ENCODE results near the gene ARFGEF2. TPM values are rescaled to one million over a fixed set of nuclear protein-coding genes. Genes with fewer than 3 reads are reported as not detected.

ARFGEF2 gene
- total RNA-seq, 2 donors from 2014 or later, result 23.6 to 24.7 TPM

DNA sequence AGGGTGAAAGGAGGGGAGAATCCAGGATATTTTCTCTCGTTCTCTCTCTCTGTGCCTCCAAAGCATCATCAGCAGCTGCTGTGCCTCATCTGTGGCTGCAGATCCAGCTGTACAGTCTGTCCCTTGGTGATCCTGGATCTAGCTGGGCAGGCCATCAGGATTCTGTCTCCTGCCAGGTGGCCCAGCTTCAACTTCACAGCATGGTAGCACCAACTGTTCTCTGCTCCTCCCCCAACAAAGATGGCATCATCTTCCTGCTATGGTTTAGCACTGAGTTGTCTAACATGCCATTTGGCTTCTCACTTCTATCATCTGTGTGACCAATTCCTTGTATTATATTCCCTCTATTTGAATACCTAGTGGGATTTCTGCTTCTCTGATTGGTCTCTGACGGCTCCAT lies 28.6 kb upstream of the ARFGEF2 start:
- ATAC-seq, result no peak
- Mint-ChIP-seq H3K9me3 (peaks cover 0 to 3% of the 10 kb centered on the region in 2 donors), H3K27ac (no peak overlapping the region), H3K36me3 (no peaks in the 10 kb centered on the region)
- DNase-seq (ENCODE audit: low spot score in 2 of 2), result no peak

DNA sequence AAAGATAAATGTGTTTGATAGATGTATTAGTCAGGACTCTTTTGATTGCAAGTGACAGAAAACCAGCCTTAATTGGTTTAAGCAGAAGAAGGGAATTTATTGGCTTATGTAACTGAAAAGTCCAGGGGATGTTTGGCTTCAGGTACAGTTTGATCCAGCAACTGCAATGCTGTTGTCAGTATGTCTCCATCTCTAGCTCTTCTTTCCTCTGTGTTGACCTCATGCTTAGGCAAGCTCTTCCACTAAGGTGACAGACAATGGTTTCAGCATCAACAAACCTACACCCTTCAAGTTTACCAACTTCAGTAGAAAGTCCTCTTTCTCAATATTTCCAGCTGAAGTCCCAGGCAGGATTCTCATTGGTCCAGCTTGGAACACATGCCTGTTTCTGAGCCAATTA lies 28.1 kb upstream of the ARFGEF2 start:
- H3K27ac Mint-ChIP-seq, result no peak overlapping the region
- ATAC-seq (no peak), DNase-seq (ENCODE audit: low spot score in 2 of 2) (no peak)
- H3K36me3 Mint-ChIP-seq, result no peaks in the 10 kb centered on the region
- H3K9me3 Mint-ChIP-seq, result peaks cover 0 to 3% of the 10 kb centered on the region in 2 donors

DNA sequence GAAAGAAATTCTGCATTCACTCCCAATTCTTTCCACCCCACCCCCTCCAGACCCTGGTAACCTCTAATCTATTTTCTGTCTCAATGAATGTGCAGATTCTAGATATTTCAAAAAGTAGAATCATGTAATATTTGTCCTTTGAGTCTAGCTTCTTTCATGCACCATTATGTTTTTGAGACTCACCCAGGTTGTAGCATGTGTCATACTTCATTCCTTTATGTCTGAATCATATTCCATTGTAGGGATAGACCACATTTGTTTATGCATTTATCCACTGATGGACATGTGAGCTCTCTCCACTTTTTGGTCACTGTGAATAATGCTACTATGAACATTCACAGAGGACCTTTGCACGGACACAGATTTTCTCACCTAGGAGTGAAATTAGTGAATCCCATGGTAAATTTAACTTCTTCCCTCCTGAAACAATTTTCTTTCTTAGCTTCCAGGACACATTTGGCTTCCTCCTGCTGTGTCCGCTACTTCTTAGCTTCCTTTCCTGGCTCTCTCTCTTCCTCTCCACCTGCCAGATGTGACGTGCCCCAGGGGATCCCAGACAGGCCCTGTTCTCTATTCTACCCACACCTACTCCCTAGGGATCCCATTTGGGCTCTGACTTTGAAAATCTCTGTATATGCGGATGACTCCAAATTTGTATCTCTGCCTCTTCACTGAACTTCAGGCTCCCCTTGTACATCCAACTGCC lies 24.1 kb upstream of the ARFGEF2 start:
- H3K27ac Mint-ChIP-seq, result peak overlapping the region in 1 of 2 donors; percentile 35
- ATAC-seq (no peak), DNase-seq (ENCODE audit: low spot score in 2 of 2) (no peak)
- H3K36me3 Mint-ChIP-seq, result no peaks in the 10 kb centered on the region
- peaks cover 0 to 3% of the 10 kb centered on the region in 2 donors for H3K9me3 Mint-ChIP-seq

- H3K36me3 Mint-ChIP-seq, result no peaks in the 10 kb centered on the region
- peak overlapping the region in 1 of 2 donors; percentile 35 for H3K27ac Mint-ChIP-seq
- peaks cover 0 to 3% of the 10 kb centered on the region in 2 donors for H3K9me3 Mint-ChIP-seq
- ATAC-seq (no peak), DNase-seq (ENCODE audit: low spot score in 2 of 2) (no peak)
Measured at GRCh38 chr20:48898210-48898609, 23.3 kb upstream of the ARFGEF2 start.

GRCh38 chr20:48898896-48899530 lies 22.5 kb upstream of the ARFGEF2 start:
- no peak overlapping the region for H3K27ac Mint-ChIP-seq
- ATAC-seq (no peak), DNase-seq (ENCODE audit: low spot score in 2 of 2) (no peak)
- H3K9me3 Mint-ChIP-seq, result no peaks in the 10 kb centered on the region
- no peaks in the 10 kb centered on the region for H3K36me3 Mint-ChIP-seq

DNA sequence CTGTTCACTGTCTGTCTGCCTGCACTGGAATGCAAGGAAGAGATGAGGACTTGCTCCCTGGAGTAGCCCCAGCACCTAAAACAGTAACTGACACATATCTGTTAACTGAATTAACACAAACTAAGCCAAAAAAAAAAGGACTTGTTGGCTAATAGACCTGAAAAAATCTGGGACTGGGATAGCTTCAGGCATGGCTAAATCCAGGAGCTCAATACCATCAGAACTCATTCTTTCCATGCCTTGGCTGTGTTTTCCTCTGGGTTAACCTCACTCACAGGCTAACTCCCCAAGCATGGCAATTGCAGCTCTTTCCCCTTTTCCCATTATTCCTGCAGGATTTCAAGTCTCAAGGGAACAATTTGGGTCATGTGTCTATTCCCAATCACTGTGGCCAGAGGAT lies 21.6 kb upstream of the ARFGEF2 start:
- no peak overlapping the region for H3K27ac Mint-ChIP-seq
- DNase-seq (ENCODE audit: low spot score in 2 of 2), result no peak
- H3K36me3 Mint-ChIP-seq, result no peaks in the 10 kb centered on the region
- no peak for ATAC-seq
- H3K9me3 Mint-ChIP-seq, result no peaks in the 10 kb centered on the region

DNA sequence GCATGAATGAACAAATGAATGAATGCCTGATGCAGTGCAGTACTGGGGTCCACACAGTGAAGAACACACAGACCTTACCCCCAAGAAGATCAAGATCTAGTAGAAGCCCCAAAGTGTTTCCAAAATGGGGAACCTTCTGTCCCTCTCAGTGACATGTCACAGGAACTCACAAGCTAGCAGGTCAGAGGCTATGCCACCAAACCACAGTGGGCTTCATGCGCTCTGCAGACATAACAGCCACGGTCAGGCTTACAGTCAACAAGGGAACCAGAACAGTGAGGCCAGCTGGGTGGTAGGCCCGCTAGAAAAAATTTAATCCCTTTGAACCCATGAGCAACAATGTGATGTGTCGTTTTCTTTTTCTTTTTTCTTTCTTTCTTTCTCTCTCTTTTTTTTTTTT lies 20.2 kb upstream of the ARFGEF2 start:
- DNase-seq (ENCODE audit: low spot score in 2 of 2), result no peak

DNA sequence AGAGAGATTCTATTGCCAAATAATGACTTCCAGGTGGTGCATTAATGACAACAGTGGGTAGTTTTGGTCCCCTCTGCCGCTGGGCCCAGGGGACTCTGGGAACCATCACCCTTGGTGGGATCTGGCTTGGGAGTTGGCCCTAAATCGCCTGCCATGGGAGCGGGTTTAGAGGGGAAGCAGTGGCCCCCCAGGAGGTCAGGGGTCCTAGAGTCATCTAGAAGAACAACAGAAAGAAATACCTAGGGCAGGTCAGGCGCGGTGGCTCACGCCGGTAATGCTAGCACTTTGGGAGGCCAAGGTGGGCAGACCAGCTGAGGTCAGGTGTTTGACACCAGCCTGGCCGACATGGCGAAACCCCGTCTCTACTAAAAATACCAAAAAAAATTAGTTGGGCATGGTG lies 17.8 kb upstream of the ARFGEF2 start:
- no peak overlapping the region for H3K27ac Mint-ChIP-seq
- ATAC-seq (no peak), DNase-seq (ENCODE audit: low spot score in 2 of 2) (no peak)
- H3K9me3 Mint-ChIP-seq, result peaks cover 0 to under 1% of the 10 kb centered on the region in 2 donors
- peaks cover 0 to 2% of the 10 kb centered on the region in 2 donors for H3K36me3 Mint-ChIP-seq

More for the DNA sequence above, 20.2 kb upstream of the ARFGEF2 start:
- ATAC-seq, result no peak
- H3K27ac Mint-ChIP-seq, result no peak overlapping the region
- no peaks in the 10 kb centered on the region for H3K36me3 Mint-ChIP-seq
- H3K9me3 Mint-ChIP-seq, result no peaks in the 10 kb centered on the region

- peaks cover 0 to 12% of the 10 kb centered on the region in 2 donors for H3K36me3 Mint-ChIP-seq
- H3K27ac Mint-ChIP-seq, result peak overlapping the region in 1 of 2 donors; percentile 95
- H3K9me3 Mint-ChIP-seq, result peaks cover 0 to 10% of the 10 kb centered on the region in 2 donors
- peak in 1 of 2 donors; percentile 69 for DNase-seq (ENCODE audit: low spot score in 2 of 2)
- peak; percentile 39 to 49 for ATAC-seq
Measured at GRCh38 chr20:48904566-48905296, 16.8 kb upstream of the ARFGEF2 start.

DNA sequence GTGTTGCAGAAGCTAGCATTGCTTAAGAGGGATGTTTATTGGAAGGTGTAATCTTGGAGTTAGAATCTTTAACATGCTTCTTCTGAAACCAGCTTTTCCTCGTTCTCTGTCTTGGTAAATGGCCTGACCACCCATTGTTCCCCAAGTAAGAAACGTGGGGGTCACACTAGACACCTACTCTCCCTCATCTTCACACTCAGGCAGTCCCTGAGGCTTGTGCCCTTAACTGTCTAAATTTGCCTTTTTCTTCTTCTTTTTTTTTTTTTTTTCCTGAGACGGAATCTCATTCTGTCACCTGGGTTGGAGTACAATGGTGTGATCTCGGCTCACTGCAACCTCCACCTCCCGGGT lies 16.2 kb upstream of the ARFGEF2 start:
- no peak overlapping the region for H3K27ac Mint-ChIP-seq
- DNase-seq (ENCODE audit: low spot score in 2 of 2) (no peak), ATAC-seq (peak in 1 of 2 donors; percentile 9)
- peaks cover 0 to 13% of the 10 kb centered on the region in 2 donors for H3K36me3 Mint-ChIP-seq
- H3K9me3 Mint-ChIP-seq, result peaks cover 0 to 10% of the 10 kb centered on the region in 2 donors

GRCh38 chr20:48906221-48906877 lies 15.2 kb upstream of the ARFGEF2 start:
- DNase-seq (ENCODE audit: low spot score in 2 of 2), result no peak
- Mint-ChIP-seq H3K36me3 (peaks cover 0 to 13% of the 10 kb centered on the region in 2 donors), H3K9me3 (peaks cover 0 to 10% of the 10 kb centered on the region in 2 donors), H3K27ac (no peak overlapping the region)
- ATAC-seq, result no peak

DNA sequence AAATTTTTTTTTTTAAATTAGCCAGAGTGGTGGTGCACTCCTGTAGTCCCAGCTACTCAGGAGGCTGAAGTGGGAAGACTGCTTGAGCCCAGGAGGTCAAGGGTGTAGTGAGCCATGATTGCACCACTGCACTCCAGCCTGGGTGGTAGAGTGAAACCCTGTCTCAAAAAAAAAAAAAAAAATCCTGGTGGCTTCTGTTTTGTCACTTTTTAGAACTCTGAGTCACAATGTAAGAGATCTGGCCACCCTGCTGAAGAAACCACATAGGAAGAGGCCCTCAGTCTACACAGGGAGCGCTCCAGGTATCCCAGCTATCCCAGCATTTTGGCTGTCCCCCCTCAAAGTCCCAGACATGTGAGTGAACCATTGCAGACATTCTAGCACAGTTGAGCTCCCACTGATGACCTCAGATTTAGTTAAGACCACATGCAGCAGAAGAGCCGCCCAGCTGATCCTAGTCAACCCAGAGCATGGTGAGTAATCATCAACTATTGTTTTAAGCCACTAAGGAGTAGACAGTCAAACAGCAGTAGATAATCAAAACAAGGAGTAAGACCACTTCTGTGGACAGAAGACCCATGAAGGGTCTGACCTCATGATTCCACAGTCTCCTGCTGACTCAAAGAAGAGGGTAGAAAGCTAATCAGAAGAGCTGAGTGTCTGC lies 12.7 kb upstream of the ARFGEF2 start:
- DNase-seq (ENCODE audit: low spot score in 2 of 2) (no peak), ATAC-seq (peak; percentile 56 to 78)
- Mint-ChIP-seq H3K36me3 (peaks cover 0 to 13% of the 10 kb centered on the region in 2 donors), H3K9me3 (peaks cover 0 to 10% of the 10 kb centered on the region in 2 donors), H3K27ac (no peak overlapping the region)

DNA sequence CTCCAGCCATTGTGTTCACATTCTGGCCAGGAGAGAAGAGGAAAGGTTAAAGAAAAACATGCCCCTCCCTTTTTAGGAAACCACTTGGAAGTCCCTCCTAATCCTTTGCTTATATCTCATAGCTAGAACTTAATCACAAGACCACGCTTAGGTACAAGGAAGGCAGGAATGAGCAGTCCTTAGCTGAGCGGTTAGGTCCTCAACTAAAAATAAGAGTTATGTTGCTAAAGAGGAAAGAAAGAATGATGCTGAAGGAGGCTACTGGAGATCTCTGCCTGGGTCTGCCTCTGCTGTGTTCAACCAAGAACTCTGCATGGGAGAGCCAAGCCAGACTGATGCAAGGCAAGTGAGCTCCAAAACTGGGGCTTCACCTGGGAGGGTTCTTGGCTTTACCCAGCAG lies 11.6 kb upstream of the ARFGEF2 start:
- no peak for DNase-seq (ENCODE audit: low spot score in 2 of 2)
- peaks cover 0 to 13% of the 10 kb centered on the region in 2 donors for H3K36me3 Mint-ChIP-seq
- H3K27ac Mint-ChIP-seq, result no peak overlapping the region
- ATAC-seq, result peak in 1 of 2 donors; percentile 30
- peaks cover 0 to 10% of the 10 kb centered on the region in 2 donors for H3K9me3 Mint-ChIP-seq

GRCh38 chr20:48910347-48910781 lies 11.1 kb upstream of the ARFGEF2 start:
- H3K36me3 Mint-ChIP-seq, result peaks cover 0 to 13% of the 10 kb centered on the region in 2 donors
- DNase-seq (ENCODE audit: low spot score in 2 of 2), result no peak
- peaks cover 0 to 10% of the 10 kb centered on the region in 2 donors for H3K9me3 Mint-ChIP-seq
- ATAC-seq, result no peak
- H3K27ac Mint-ChIP-seq, result no peak overlapping the region

- DNase-seq (ENCODE audit: low spot score in 2 of 2) (no peak), ATAC-seq (no peak)
- H3K36me3 Mint-ChIP-seq, result peaks cover 0 to 13% of the 10 kb centered on the region in 2 donors
- peaks cover 0 to 10% of the 10 kb centered on the region in 2 donors for H3K9me3 Mint-ChIP-seq
- no peak overlapping the region for H3K27ac Mint-ChIP-seq
Measured at GRCh38 chr20:48912065-48912464, 9.4 kb upstream of the ARFGEF2 start.

DNA sequence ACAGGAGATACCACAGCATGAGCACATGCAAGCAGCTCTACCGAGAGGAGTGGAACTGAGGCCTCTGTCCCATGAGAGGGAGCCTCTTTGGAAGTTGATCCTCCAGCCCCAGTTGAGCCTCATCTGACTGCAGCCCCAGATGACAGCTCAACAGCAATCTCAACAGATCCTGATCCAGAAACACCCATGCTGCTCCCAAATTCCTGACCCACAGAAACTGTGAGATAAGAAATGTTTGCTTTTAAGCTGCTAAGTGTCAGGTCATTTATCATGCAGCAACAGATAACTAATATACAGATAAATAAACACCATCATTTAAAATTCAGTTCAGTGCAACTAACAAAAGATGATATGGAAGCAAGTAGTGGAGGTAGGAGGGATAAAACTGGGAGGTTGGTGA lies 4.8 kb upstream of the ARFGEF2 start:
- Mint-ChIP-seq H3K9me3 (no peaks in the 10 kb centered on the region), H3K36me3 (peaks cover 0 to 6% of the 10 kb centered on the region in 2 donors), H3K27ac (no peak overlapping the region)
- DNase-seq (ENCODE audit: low spot score in 2 of 2) (no peak), ATAC-seq (no peak)
